Measurements from ENCODE around the gene PSD2.
A peak's percentile ranks its signal among the peaks of the same experiment; 100 is the strongest.

Gene PSD2

DNA sequence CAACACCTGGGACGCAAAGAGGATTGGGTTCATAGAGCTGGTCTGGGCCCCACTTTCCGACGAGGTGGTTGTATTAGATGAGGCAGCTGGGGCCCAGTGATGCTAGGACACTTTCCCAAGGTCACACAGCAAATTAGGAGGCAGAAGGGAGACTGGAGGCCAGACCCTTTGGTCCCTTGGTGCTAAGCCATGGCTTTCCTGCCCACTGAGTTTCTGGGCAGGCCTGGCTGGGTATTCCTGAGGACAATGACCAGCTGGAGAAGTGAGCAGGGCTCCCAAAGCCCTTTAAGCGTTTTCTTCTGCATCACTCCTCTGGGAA, 66.2 kb downstream of the PSD2 start:
- no peak for DNase-seq

DNA sequence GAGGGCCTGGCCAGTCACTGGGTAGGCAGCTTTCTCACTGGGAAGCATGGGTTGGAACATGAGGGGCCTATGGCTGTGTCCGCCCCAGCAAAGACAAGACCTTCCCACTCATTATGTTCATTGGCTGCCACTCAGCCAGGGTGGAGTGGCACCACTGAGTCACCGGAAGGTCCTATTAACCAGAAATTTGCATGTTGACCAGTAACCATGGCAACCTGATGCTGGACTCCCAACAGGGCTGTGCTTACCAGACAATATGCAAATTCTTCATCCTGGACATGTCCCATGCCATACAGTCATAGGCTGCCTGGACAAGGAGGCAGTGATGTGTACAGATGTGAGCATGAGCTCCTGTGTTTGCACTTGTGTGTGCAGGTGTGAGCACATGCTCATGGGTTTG, 66.7 kb downstream of the PSD2 start:
- no peak for DNase-seq

DNA sequence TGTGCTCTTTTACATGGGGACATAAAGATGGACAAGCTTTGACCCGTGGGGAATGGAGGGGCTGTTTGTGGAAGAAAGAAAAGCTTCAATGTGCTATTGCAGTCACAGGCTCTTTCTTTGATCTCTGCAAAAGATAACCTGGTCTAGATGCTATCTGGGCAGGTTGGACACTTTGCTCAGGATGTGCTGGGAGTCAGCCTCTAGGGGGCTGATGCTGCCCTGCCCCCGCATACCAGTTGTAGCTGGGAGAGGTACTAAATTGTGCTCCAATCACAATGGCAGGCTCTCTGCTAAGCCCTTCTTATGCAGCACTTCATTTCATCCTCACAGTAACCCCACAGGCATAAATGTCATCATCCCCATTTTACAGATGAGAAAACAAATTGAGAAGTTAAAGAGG, 67.2 kb downstream of the PSD2 start:
- DNase-seq = no peak

DNA sequence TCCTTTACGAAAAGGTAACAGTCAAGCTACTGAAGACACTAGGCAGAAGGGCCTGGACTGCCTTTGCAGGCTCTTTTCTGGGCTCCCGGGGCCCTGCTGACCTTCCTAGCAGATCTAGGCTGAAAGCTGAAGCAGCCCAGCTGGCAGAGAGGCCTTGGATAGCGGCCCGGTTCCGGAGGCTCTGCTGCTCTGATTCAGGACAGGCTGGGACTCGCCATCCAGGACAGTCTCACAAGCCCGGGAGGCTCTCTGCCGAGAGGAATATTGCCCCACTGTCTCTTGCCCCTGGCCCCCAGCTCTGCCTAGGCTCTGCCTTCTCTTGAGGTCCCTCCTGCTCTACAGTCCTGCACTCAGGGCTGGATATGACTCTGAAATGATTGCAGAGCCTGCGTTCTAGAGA, 67.8 kb downstream of the PSD2 start:
- DNase-seq = no peak

DNA sequence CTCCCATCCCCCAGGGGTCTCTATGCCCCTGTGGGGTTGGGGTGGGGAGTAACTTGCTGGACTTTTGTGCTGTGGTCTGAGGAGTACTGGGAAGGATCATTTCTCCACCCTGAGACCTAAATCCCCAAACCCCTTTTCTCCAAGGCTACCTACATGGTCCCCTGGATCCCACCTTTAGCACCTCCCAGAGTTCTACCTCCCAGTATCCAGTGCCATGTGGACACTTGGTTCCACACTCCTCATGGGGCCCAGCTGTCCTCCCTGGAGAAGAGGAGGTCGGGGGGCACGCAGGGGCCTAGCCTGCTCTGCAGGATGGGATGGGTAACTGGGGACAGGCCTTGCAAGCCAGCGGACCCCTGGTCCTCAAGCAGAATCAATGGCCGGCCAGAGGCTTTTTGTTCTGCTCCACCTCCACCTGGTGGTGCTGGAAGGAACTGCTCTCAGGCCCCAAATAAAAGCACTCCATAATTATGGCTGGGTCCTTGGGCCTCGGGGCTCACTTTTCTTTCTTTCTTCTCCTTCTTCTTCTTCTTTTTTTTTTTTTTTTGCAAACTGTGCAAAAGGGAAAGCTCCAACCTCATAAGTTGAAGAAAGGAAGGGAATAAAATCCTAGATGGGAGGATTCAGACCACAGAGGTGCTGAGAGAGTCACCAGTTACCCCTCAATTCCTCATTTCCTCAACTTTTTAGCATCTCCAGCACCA, 68.4 kb downstream of the PSD2 start:
- peak; percentile 54 for DNase-seq

DNA sequence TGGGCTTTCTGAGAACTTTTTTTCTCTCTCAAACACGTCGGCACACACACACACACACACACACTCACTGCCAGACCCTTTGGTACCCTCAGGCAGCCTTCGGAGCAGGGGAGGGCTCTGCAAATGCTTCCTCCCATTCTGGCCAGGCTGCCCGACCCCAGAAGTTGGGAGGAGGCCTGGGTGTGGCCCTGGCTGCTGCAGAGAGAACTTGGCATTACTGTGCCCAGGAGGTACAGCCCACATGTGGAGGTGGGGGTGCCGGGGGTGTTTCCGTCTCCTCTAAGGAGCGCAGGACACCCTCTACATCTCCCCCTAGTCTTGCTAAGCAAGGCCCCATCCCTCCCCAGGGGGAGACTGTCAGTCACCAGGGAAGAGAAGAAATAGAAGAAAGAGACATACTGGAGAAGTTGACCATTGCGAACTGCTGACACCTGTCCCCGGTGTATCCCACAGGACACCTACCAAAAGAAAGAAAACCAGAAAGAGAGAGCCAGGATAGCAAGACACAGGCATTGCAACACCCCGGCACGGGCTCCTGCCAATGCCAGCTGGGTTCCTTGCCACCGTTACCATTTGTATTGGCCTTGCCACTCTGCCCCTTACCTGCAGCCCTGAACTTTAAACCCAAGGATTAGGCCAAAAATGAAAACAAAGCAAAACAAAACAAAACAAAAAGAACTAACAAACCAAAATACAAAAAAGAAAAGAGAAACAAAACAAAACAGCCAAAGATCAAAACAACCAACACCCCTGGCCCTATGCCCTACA, 69.3 kb downstream of the PSD2 start:
- no peak for DNase-seq

DNA sequence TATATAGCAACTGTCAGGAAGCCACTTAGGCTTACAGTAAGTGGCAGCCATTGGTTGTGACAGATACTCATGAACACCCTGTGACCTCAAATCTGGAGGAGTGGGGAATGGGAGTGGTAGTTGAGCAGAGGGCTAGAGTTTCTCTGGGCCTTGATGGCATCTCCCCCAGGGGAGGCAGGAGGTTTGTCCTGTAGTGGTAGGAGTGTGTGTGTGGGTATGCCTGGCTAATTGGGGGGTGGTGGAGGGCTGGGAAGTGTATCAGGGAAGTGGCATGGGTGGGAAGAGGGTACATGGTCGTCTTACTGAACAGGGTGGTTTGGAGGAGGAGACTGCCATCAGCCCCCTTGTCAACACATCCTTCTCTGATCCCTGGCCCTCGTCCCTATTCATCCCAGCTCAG, 71.5 kb downstream of the PSD2 start:
- DNase-seq = no peak

DNA sequence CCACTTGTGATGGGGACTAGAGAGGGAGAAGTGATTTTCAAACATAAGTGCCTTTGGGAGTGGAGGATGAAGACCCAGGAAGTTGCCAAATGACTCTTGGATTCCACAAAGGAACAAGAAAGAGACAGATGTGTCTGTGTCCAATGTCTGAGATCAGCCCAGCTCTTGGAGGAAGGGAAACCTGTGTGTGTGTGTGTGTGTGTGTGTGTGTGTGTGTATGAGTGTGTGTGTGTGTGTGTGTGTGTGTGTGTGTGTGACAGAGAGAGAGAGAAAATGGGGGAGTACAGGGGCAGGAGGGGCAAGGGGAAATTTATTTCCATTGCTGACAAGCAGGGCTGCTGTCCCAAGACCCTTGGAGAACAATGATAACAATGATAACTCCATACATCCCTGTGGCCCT, 72.0 kb downstream of the PSD2 start:
- DNase-seq = no peak

DNA sequence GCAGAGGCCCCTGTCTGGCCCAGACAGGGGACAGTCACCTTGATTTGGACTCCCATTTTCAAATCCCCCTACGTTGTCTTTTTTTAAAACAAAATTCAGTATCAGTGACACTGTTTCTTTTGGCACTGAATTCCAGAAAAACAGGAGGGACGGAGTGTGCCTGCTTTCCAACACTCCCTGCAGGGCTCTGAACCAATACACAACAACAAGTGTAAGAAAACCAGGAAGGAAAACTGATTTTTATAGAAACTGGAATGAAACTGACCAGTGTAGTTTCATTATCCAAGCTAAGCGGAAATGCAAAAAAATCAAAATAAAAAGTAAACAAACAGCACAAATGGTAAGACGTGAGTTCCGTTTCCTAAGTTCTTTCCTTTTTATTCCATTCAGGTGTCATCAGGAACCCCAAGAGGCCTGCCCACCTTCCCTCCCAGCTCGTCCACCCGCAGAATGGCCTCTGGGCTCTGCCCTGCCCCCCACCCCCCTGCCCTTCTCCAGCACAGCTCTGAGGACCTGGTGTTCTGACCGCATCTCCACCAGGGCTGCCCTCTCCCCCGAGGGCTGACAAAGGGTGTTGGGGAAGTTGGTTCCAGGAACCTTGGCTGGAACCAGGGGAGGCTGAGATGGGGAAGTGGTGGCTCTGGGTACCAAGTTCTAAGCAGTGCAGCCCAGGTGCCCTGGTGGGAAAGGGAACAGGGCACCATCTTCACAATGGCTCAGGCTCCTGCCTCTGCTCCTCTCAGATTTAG, 73.6 kb downstream of the PSD2 start:
- no peak for DNase-seq

DNA sequence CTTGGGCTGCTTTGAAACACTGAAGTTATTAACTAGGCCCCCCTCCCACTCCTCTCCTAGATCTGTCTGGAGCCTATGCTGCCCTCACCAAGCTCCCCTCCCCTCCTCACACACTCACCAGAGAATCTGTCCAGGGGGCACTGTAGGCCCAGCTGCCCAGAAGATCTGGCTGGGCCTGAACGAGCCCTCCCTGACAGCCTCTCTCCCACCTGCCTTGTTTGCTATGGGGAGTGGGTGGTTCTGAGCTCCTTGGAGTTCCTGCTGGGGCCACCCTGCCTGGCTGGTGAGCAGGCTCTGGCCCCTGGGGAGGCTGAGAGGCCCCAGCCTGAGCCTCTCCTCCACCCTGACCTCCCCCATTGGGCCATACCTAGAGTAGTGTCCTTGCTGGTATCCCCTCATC, 75.1 kb downstream of the PSD2 start:
- no peak for DNase-seq

DNA sequence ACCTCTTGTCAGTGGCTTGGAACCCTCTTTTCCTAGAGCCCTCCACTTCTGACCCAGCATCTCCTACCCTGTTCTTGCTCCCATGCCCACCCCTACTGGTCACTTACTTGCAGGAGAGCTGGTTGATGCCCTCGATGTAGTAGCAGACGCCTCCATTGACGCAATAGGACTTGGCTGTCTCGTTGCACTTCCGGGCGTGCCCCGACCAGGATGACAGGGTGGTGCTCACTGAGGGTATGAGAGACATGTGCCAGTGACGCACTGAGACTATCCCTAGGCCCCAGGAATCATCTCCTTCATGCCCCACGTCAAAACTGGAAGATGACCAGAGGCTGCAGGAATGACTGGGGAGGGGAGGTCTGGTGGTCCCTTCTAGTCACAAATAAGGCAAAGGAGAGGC, 76.0 kb downstream of the PSD2 start:
- DNase-seq = no peak

DNA sequence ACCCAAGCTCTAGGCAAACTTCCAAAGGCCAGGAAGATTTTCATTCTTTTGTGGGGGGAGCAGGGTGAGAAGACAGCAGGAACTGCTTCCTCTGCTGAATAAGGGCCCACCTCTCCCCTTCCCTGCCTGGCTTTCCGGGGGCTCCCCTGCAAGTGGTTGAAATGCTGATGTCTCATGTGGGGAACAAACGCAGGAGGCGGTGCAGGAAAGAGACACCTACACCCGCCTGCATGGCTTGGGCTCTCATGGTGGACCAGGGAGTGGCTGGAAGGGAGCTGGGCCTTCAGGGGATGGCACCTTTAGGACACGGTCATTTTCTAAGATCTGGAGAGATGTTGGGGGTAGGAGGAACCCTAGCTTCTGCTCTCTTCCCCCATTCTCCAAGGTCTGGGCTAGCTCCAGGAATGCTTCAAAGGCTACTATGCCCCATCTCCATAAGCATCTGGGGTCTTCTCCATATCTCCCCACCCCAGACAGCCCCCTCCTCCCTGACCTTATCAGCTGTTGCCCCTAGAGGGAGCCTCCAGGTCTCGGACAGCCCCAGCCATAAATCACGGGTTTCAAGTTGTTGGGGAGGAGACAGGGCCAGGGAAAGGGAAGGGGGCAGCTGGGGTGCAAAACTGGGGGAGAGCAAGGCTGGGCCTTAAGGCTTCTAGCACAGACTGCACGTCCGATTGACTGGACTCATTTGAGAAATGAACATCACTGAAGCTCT, 76.6 kb downstream of the PSD2 start:
- no peak for DNase-seq

DNA sequence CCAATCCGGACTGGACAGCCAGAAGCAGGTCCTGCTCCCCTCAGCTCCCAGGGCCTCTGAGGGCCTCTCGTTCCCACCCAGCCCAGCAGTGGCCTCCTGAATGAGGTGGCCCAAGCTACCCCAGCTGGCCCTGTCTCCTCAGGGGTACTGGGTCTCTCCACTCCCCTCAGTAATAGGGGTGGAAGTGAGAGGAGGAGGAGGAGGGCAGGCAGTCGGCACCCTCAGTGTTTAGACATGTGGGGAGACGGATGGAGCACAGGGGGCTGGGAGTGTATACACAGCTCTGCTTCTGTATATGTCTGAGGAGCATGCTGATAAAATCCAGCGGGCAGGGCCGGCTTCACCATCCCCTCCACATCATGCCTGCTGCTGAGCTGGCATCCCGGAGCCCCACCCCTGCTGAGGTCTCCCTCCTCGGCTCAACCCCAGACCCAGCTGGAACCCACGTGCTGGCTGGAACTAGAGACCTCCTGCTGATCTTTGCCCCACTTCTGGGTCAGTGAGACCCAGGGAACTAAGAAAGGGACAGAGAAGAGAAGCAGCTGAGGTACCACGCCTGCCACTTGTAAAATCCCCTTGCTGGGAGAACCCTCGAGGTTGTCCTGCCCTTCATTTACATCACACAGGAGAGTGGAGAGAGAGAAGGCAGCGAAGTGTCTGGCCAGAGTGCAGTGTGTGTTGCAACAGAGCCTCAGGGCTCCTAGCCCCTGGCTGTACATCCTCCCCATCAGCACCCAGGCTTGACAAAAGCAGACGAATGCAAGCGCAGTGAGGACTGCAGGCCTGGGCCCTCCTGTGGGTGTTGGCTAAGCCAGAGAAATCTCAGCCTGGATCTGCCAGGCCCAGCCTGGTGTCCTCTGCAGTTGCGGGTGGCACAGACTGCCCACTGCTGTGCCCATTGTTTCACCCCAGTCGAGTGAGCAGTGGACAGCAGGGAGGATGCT, 77.5 kb downstream of the PSD2 start:
- DNase-seq = no peak

DNA sequence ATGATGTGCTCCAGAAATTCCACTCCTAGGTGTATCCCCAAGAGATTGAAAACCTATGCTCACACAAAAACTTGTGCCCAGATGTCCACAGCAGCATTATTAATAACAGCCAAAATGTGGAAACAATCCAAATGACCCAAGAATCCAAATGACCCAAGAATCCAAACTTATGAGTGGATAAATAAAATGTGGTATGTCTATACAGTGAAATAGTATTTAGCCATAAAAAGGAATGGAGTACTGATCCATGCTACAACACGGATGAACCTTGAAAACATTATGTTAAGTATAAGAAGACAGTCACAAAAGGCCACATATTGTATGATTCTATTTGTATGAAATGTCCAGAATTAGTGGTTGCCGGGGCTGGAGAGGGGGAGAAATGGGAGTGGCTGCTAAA, 80.3 kb downstream of the PSD2 start:
- DNase-seq = no peak

DNA sequence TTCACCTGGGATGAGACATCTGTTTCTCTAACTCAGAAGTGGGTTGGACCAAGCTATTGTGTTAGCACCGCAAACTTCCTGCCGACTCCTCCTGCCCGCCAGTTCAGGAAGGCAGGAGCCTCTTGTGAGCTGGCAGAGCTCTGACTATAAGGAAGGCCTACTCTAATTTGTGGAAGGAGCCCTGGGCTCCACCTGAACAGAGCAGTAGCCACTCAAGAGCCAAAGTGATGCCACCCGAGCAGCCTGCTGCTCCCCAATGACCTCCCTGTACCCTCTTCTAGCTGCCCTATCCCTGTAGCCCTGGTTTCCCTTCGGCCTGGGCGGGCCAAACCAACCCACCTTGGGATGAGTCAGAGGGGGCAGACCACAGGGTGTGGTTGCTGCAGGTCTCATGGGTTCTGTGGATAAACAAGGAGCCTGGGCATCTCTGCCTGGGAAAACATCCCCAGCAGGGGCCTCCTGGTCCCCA, 81.6 kb downstream of the PSD2 start:
- DNase-seq = no peak

DNA sequence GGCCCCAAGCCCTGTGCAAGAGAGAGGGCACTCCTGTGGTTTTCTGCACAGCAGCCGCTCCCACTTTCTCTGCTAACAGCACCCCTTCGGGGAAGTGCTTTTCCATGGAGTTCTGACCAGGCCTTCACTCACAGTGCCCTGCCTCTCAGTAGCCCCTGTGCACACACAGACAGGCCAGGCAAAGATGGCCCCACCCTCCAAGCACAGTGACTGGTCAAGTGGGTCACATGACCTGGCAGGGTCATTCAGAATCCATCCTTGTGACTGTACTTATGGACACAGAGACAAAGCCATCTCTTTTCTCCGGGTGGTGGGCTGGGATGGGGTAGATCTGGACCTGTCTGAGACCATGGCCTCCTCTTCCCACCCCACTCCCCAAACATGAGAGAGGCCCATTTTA, 82.5 kb downstream of the PSD2 start:
- no peak for DNase-seq

DNA sequence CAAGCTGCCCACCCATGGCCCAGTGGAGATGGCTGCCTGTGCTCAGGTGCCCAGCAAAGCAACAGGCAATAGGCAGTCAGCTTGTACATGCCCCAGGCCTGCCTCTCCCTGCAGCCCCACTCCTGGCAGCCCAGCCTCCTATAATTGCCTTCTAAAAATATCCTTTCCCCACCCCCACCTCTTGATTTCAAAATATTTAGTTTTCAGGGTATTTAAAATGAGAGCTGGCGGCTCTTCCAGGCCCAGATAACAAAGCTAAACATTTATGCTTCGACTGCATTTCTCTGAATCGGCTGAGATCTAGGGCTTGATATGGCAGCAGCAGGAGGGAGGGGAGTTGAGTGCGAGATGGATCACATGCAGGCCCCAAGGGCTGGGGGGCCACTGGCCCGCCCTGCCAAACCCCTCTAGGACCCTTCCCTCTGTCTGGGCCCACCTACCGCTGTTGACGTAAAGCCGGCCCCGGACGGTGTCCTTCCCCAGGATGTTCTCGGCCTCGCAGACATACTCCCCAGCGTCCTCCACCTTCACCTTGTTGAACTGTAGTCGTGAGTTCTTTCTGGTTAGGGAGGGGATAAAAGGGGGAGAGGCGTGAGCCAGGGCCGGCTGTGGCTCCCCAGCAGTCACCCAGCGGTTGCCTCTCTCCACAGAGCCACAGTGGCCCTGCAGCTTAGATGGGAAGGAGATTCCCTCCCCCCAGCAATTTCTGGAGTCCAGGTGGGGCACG, 85.0 kb downstream of the PSD2 start:
- DNase-seq = no peak

DNA sequence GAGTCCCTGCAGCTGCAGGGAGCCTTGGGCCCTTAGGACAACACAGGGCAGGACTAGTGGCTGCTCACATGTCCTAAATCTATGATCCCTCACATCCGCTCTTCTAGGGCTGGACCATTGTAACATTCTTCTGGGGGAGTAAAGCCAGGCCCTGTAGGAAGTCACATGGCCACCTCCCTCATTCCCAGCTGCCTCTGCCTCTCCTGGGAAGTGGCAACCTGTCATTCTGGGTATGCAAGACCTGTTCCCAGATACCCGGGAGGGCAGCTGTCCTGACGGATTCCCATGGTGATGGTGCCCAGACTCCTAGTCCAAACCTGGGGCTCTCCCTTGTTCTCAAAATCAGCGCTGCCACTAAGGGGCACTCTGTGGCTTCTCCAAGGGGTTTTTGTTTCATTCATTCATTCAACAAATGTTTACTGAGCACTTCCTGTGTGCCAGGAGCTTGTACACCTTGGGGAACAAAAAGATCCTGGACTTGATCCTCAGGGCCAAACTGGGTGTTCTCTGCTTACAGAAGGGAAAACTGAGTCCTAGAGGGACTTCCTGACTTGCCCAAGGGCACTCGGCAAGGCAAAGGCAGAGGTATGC, 85.6 kb downstream of the PSD2 start:
- DNase-seq = no peak

DNA sequence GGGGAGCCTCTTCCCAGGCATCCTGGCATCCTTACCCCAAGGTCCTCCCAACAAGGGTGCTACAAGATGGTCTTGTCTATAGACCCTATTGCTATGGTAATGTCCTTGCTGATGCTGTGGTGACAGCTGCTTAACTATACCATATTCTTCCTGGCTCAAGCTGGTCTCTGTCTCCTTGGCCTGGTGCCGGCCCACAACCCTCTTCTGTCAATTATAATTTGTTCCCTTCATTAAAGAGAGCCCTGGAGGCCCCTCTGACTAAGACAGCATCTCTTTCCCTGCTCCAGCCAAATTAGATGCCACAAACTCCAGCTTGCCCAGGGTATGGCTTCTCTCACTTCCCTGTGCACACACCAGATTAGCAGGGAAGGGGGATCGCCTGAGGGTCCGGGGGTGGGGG, 86.7 kb downstream of the PSD2 start:
- no peak for DNase-seq

DNA sequence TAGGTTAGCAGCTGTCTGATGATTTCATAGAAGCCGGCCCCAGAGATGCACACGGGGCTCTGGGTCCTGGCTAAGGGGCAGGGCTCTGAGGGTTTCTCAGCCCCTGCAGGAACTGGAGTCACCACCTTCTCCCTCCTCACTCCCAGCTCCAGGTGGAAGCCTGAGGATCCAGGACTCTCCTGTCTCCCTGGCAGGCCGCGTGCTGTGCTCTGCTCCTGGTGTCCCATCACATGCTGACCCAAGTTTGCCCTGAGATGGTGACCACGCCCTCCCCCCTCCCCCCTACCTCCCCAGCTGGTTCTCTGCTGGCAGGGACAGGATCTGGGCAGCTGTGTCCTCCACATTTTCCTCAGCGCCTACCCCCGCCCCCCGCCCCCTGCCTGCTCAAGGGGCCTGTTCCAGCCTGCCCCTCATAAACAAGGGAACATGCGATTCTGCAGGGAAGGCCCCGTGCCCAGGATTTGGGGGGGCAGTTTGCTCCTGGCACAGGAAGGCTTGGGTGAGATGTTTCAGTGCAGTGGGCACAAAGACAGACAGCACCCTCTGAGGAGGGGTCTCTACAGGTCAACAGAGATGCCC, 87.4 kb downstream of the PSD2 start:
- DNase-seq = no peak

DNA sequence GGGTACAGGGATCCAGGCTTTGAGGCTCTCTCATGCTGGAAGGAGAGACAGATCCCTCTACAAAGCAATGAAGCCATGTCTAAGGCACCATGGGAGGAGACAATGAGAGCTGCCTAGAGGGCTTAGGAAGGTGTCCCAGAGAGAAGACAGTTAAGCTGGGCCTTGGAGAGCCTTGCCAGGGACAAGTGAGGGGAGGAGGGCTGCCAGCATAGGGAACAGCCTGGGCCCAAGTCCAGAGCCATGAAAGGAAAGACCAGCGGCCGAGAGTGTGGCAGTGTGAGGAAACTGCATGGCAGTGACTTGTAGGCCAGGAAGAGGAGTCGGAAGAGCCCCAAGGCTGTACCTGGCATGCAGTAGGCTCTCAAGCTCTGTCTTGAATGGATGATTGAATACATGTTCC, 88.5 kb downstream of the PSD2 start:
- DNase-seq = no peak

Measured in activated naive CD4-positive, alpha-beta T cell treated with anti-CD3 and anti-CD28 coated beads, Interleukin-2, amount 50 U/mL, for 16 hours (primary cell).